WTC11 (cell line): Measurements from ENCODE around the gene BRSK2.

Source experiments
- NFYB ChIP-seq: sonication (generic); formaldehyde crosslinking; conservative IDR thresholded peaks from 2 replicates; pipeline ENCODE4 v1.8.0; 2022; ENCODE audit warnings: low read depth, missing genetic modification reagents
- TCF7 ChIP-seq: sonication (generic); formaldehyde crosslinking; IDR thresholded peaks from 2 replicates; pipeline ENCODE4 v1.8.0; 2022; ENCODE audit warnings: mild to moderate bottlenecking, low read depth, missing genetic modification reagents, moderate library complexity
- TF ChIP-seq, protein P1 (sequence below): sonication (generic); formaldehyde crosslinking; IDR thresholded peaks from 2 replicates; pipeline ENCODE4 v1.8.0; 2022; ENCODE audit warnings: mild to moderate bottlenecking, missing genetic modification reagents
- TF ChIP-seq, protein P2 (sequence below): fragments of 200-600 bp; IDR thresholded peaks from 2 replicates; pipeline ENCODE4 v1.8.0; 2022; ENCODE audit warnings: antibody characterized with exemption
- TF ChIP-seq, protein P3 (sequence below): sonication (generic); formaldehyde crosslinking; IDR thresholded peaks from 2 replicates; pipeline ENCODE4 v1.8.1; 2023; ENCODE audit warnings: mild to moderate bottlenecking, missing genetic modification reagents, moderate library complexity

DNA sequence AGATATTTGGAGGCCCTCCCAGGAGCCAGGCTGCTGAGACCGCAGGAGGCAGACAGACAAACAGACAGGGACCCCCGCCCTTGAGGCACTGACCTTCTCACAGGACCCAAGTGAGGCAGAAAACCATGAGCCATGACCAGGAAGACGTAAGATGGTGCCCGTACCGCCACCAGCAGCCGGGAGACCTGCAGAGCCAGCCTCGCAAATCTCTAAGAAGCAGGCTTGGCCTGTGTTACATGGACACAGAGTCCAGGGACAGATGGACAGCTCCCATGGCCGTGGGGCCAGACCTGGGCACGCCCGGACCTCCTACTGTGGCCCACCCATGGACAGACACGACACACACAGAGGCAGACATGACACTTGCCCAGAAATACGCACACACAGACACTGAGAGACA is 49.6 kb upstream of the BRSK2 start:
- TF ChIP-seq, protein P1, sequence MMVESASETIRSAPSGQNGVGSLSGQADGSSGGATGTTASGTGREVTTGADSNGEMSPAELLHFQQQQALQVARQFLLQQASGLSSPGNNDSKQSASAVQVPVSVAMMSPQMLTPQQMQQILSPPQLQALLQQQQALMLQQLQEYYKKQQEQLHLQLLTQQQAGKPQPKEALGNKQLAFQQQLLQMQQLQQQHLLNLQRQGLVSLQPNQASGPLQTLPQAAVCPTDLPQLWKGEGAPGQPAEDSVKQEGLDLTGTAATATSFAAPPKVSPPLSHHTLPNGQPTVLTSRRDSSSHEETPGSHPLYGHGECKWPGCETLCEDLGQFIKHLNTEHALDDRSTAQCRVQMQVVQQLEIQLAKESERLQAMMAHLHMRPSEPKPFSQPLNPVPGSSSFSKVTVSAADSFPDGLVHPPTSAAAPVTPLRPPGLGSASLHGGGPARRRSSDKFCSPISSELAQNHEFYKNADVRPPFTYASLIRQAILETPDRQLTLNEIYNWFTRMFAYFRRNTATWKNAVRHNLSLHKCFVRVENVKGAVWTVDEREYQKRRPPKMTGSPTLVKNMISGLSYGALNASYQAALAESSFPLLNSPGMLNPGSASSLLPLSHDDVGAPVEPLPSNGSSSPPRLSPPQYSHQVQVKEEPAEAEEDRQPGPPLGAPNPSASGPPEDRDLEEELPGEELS (CRISPR knock-in tag), result no peak
- TF ChIP-seq, protein P2, sequence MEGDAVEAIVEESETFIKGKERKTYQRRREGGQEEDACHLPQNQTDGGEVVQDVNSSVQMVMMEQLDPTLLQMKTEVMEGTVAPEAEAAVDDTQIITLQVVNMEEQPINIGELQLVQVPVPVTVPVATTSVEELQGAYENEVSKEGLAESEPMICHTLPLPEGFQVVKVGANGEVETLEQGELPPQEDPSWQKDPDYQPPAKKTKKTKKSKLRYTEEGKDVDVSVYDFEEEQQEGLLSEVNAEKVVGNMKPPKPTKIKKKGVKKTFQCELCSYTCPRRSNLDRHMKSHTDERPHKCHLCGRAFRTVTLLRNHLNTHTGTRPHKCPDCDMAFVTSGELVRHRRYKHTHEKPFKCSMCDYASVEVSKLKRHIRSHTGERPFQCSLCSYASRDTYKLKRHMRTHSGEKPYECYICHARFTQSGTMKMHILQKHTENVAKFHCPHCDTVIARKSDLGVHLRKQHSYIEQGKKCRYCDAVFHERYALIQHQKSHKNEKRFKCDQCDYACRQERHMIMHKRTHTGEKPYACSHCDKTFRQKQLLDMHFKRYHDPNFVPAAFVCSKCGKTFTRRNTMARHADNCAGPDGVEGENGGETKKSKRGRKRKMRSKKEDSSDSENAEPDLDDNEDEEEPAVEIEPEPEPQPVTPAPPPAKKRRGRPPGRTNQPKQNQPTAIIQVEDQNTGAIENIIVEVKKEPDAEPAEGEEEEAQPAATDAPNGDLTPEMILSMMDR, result no peak
- TF ChIP-seq NFYB (no peak), TCF7 (CRISPR knock-in tag) (no peak)
- TF ChIP-seq, protein P3, sequence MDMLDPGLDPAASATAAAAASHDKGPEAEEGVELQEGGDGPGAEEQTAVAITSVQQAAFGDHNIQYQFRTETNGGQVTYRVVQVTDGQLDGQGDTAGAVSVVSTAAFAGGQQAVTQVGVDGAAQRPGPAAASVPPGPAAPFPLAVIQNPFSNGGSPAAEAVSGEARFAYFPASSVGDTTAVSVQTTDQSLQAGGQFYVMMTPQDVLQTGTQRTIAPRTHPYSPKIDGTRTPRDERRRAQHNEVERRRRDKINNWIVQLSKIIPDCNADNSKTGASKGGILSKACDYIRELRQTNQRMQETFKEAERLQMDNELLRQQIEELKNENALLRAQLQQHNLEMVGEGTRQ, result no peak
